ENCODE data around the gene ANKRD13B.
"Not testable (repeated sequence)": the region's sequence is repeated elsewhere in the genome, so short reads cannot be mapped to it uniquely, and the experiment has no call there.

The ANKRD13B gene

DNA sequence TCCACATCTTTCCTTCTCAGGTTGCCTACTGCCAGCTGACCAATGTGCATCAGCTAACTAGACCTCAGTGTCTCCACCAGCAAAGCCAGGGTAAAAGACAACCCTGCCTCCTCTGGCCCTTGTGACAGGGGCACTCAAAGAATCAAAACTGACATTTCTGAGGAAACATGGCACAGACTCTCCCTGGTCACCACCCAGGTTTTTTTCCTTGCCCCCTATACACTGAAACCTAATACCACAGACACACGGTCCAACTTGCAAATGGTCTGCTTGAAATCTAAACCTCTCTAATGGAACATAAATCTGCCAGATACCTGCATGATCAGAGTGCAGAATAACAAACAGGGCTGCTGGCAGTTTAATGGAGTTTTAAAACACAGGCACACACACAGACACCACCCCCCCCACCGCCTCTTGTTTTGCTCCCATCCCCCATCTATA is 49.3 kb downstream of the ANKRD13B start:
- in situ Hi-C loops (cut with MboI; ENCODE audit: low pct_unique_long_range_greater_than_20kb, low sequenced_read_pairs, unreplicated experiment): loop anchor here (10.0 to 25.0 kb wide), 2 partner anchors 133 to 295 kb away; partner anchors contain the start of genes EFCAB5 and SSH2
- no peak for DNase-seq (ENCODE audit: low spot score)
- TF ChIP-seq, protein P1, sequence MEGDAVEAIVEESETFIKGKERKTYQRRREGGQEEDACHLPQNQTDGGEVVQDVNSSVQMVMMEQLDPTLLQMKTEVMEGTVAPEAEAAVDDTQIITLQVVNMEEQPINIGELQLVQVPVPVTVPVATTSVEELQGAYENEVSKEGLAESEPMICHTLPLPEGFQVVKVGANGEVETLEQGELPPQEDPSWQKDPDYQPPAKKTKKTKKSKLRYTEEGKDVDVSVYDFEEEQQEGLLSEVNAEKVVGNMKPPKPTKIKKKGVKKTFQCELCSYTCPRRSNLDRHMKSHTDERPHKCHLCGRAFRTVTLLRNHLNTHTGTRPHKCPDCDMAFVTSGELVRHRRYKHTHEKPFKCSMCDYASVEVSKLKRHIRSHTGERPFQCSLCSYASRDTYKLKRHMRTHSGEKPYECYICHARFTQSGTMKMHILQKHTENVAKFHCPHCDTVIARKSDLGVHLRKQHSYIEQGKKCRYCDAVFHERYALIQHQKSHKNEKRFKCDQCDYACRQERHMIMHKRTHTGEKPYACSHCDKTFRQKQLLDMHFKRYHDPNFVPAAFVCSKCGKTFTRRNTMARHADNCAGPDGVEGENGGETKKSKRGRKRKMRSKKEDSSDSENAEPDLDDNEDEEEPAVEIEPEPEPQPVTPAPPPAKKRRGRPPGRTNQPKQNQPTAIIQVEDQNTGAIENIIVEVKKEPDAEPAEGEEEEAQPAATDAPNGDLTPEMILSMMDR (IDR thresholded peaks at IDR 0.05; ENCODE audit: extremely low read depth, insufficient read depth, missing control alignments): no peak

GRCh38 chr17:29643817-29644160 is 50.9 kb downstream of the ANKRD13B start:
- no peak for DNase-seq (ENCODE audit: low spot score)
- TF ChIP-seq, protein P1 (IDR thresholded peaks at IDR 0.05; ENCODE audit: extremely low read depth, insufficient read depth, missing control alignments): no peak
- in situ Hi-C loops (cut with MboI; ENCODE audit: low pct_unique_long_range_greater_than_20kb, low sequenced_read_pairs, unreplicated experiment): loop anchor here (10.0 to 25.0 kb wide), 2 partner anchors 131 to 294 kb away; partner anchors contain the start of genes EFCAB5 and SSH2

DNA sequence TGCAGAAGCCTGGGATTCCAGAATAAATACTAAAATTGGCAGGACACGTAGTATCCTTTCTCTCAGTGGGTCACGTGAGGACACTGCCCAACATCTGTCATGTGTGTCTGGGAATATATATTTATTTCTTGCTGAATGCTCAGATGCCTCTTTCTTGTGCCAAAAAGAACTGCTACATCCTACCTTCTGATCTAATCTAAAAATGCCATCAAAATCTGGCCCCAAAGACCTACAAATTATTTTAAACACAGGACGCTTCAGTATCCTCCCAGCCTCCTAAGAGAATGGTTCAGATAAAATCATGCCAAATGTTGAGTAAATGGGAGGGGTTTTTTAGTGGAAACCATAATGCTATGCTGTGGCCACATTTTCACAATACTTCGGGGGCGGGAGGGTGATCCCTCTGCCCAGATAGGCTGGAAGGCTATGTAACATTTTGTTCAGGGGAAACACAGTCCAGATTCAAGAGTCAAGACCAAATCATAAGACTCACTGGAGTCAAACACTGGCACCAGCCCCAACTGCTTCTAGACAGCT is 52.7 kb downstream of the ANKRD13B start:
- no peak for DNase-seq (ENCODE audit: low spot score)
- in situ Hi-C loops (cut with MboI; ENCODE audit: low pct_unique_long_range_greater_than_20kb, low sequenced_read_pairs, unreplicated experiment): loop anchor here (10.0 to 25.0 kb wide), 2 partner anchors 129 to 292 kb away; partner anchors contain the start of genes EFCAB5 and SSH2

DNA sequence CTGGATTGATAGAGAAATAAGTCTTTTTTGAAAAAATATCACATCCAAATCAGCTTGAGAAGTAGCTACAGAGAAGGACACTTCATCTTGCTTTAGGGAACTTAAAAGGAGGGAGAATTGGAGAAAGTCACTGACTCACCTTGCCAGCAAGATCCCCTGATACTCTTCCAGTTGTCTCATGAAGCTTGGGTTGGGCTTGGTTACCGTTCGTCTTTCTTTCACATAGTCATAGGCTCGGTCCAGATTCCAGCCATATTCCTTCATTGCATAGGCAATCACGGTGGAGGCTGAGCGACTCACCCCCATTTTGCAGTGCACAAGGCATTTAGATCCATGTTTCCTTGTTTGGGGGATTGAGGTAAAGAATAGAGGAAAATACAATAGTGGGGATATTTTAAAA is 55.1 kb downstream of the ANKRD13B start:
- TF ChIP-seq, protein P1 (IDR thresholded peaks at IDR 0.05; ENCODE audit: extremely low read depth, insufficient read depth, missing control alignments): no peak
- in situ Hi-C loops (cut with MboI; ENCODE audit: low pct_unique_long_range_greater_than_20kb, low sequenced_read_pairs, unreplicated experiment): loop anchor here (10.0 to 25.0 kb wide), 2 partner anchors 127 to 289 kb away; partner anchors contain the start of genes EFCAB5 and SSH2
- DNase-seq (ENCODE audit: low spot score): no peak

More for the DNA sequence above, 52.7 kb downstream of the ANKRD13B start:
- TF ChIP-seq, protein P1 (IDR thresholded peaks at IDR 0.05; ENCODE audit: extremely low read depth, insufficient read depth, missing control alignments): no peak

DNA sequence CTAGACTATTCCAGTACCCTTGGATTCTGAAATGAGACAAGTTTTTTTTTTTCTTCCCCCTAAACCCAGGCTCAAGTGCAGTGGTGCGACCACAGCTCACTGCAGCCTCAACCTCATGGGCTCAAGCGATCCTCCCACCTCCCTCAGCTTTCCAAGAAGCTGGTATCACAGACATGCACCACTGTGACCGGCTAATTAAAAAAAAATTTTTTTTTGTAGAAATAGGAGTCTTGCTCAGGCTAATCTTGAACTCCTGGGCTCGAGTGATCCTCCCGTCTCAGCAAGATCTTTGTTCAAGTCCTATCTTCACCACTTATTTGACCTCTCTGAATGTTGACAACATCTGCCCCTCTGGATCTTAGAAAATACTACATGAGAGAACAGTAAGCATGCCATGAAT is 56.4 kb downstream of the ANKRD13B start:
- TF ChIP-seq, protein P1 (IDR thresholded peaks at IDR 0.05; ENCODE audit: extremely low read depth, insufficient read depth, missing control alignments): no peak
- in situ Hi-C loops (cut with MboI; ENCODE audit: low pct_unique_long_range_greater_than_20kb, low sequenced_read_pairs, unreplicated experiment): loop anchor here (10.0 to 25.0 kb wide), 2 partner anchors 125 to 288 kb away; partner anchors contain the start of genes EFCAB5 and SSH2
- no peak for DNase-seq (ENCODE audit: low spot score)

GRCh38 chr17:29650396-29650795 is 57.5 kb downstream of the ANKRD13B start:
- TF ChIP-seq, protein P1 (IDR thresholded peaks at IDR 0.05; ENCODE audit: extremely low read depth, insufficient read depth, missing control alignments): no peak
- no peak for DNase-seq (ENCODE audit: low spot score)
- in situ Hi-C loops (cut with MboI; ENCODE audit: low pct_unique_long_range_greater_than_20kb, low sequenced_read_pairs, unreplicated experiment): no loop called here

- in situ Hi-C loops (cut with MboI; ENCODE audit: low pct_unique_long_range_greater_than_20kb, low sequenced_read_pairs, unreplicated experiment); DNase-seq (ENCODE audit: low spot score): not testable (repeated sequence)
Observed at GRCh38 chr17:29651913-29652312, 59.0 kb downstream of the ANKRD13B start.
